ENCODE measurements around the gene NPAS1. TPM values are rescaled to one million over a fixed set of nuclear protein-coding genes. Genes with fewer than 3 reads are reported as not detected.

Gene NPAS1
- total RNA-seq, 2 experiments from 2014 or later: 1.1 to 2.1 TPM

- Histone ChIP-seq H3K27ac (ENCODE audit: low read depth in 1 of 2, low read length in 2 of 2) (no peak overlapping the region), H3K4me3 (ENCODE audit: low read length) (no peak overlapping the region), H3K4me1 (ENCODE audit: insufficient read depth, low read length) (peaks cover 39% of the 10 kb centered on the region), H3K9me3 (ENCODE audit: control insufficient read depth in 1 of 2, insufficient read depth in 1 of 2, low read length in 2 of 2) (peaks cover 0 to under 1% of the 10 kb centered on the region in 2 experiments), H3K36me3 (ENCODE audit: insufficient read depth, low read length) (no peaks in the 10 kb centered on the region), H3K27me3 (ENCODE audit: control insufficient read depth in 1 of 2, insufficient read depth in 2 of 2, low read length in 2 of 2) (peaks cover 56 to 65% of the 10 kb centered on the region in 2 experiments)
- no peak for ATAC-seq (ENCODE audit: poor library complexity)
- Mint-ChIP-seq H3K4me1 (ENCODE audit: low read depth) (peaks cover 10% of the 10 kb centered on the region), H3K27me3 (peaks cover 77% of the 10 kb centered on the region), H3K9me3 (no peaks in the 10 kb centered on the region), H3K36me3 (ENCODE audit: low read depth) (no peaks in the 10 kb centered on the region), H3K4me3 (no peak overlapping the region), H3K27ac (no peak overlapping the region)
- no peak for TF ChIP-seq CTCF (IDR thresholded peaks at IDR 0.05)
- ChIA-PET CTCF (interaction anchor here (0.8 to 1.3 kb wide), 2 partner anchors 9 to 10 kb away, joined by 4 to 7 read pairs; no protein-coding TSS in a partner anchor), POLR2A (interaction anchor here (1.2 to 2.0 kb wide), 3 partner anchors 10 to 20 kb away, joined by 3 to 5 read pairs (median 4); no protein-coding TSS in a partner anchor)
- intact Hi-C loops (cut with DNase I, micrococcal nuclease): no loop called here
- DNase-seq: no peak
Measured at GRCh38 chr19:47022541-47023447, 3.2 kb downstream of the NPAS1 start.

GRCh38 chr19:47023448-47023794 is 3.8 kb downstream of the NPAS1 start:
- DNase-seq (peak in 1 of 14 experiments; percentile 21), ATAC-seq (ENCODE audit: poor library complexity) (no peak)
- Histone ChIP-seq H3K27me3 (ENCODE audit: control insufficient read depth in 1 of 2, insufficient read depth in 2 of 2, low read length in 2 of 2) (peaks cover 61 to 71% of the 10 kb centered on the region in 2 experiments), H3K9me3 (ENCODE audit: control insufficient read depth in 1 of 2, insufficient read depth in 1 of 2, low read length in 2 of 2) (peaks cover 0 to 5% of the 10 kb centered on the region in 2 experiments), H3K4me3 (ENCODE audit: low read length) (no peak overlapping the region), H3K27ac (ENCODE audit: low read depth in 1 of 2, low read length in 2 of 2) (no peak overlapping the region), H3K36me3 (ENCODE audit: insufficient read depth, low read length) (no peaks in the 10 kb centered on the region), H3K4me1 (ENCODE audit: insufficient read depth, low read length) (peaks cover 39% of the 10 kb centered on the region)
- peaks cover 10% of the 10 kb centered on the region for H3K4me1 Mint-ChIP-seq (ENCODE audit: low read depth)
- H3K27me3 Mint-ChIP-seq: peaks cover 80% of the 10 kb centered on the region
- no peaks in the 10 kb centered on the region for H3K36me3 Mint-ChIP-seq (ENCODE audit: low read depth)
- CTCF ChIA-PET: interaction anchor here (0.8 kb wide), 1 partner anchor 10 kb away, joined by 4 read pairs; no protein-coding TSS in a partner anchor
- H3K4me3 Mint-ChIP-seq: no peak overlapping the region
- intact Hi-C loops (cut with DNase I, micrococcal nuclease): no loop called here
- TF ChIP-seq CTCF (IDR thresholded peaks at IDR 0.05): no peak
- POLR2A ChIA-PET: interaction anchor here (1.2 to 2.0 kb wide), 3 partner anchors 10 to 21 kb away, joined by 3 to 5 read pairs (median 4); no protein-coding TSS in a partner anchor
- no peak overlapping the region for H3K27ac Mint-ChIP-seq
- H3K9me3 Mint-ChIP-seq: no peaks in the 10 kb centered on the region

- ATAC-seq (ENCODE audit: poor library complexity) (no peak), DNase-seq (no peak)
- peaks cover 63 to 68% of the 10 kb centered on the region in 2 experiments for H3K27me3 ChIP-seq (ENCODE audit: control insufficient read depth in 1 of 2, insufficient read depth in 2 of 2, low read length in 2 of 2)
- Mint-ChIP-seq H3K36me3 (ENCODE audit: low read depth) (no peaks in the 10 kb centered on the region), H3K27me3 (peaks cover 79% of the 10 kb centered on the region), H3K9me3 (no peaks in the 10 kb centered on the region), H3K4me1 (ENCODE audit: low read depth) (peaks cover 5% of the 10 kb centered on the region), H3K4me3 (no peak overlapping the region), H3K27ac (no peak overlapping the region)
- no peak overlapping the region for H3K27ac ChIP-seq (ENCODE audit: low read depth in 1 of 2, low read length in 2 of 2)
- ChIA-PET CTCF (no interaction called here), POLR2A (interaction anchor here (1.6 kb wide), 1 partner anchor 22 kb away, joined by 4 read pairs; no protein-coding TSS in a partner anchor)
- peaks cover 35% of the 10 kb centered on the region for H3K4me1 ChIP-seq (ENCODE audit: insufficient read depth, low read length)
- no peak overlapping the region for H3K4me3 ChIP-seq (ENCODE audit: low read length)
- H3K36me3 ChIP-seq (ENCODE audit: insufficient read depth, low read length): no peaks in the 10 kb centered on the region
- intact Hi-C loops (cut with DNase I, micrococcal nuclease): no loop called here
- H3K9me3 ChIP-seq (ENCODE audit: control insufficient read depth in 1 of 2, insufficient read depth in 1 of 2, low read length in 2 of 2): peaks cover 0 to 5% of the 10 kb centered on the region in 2 experiments
- no peak for TF ChIP-seq CTCF (IDR thresholded peaks at IDR 0.05)
Measured at GRCh38 chr19:47024502-47024901, 4.9 kb downstream of the NPAS1 start.

All from CD4-positive, alpha-beta T cell (primary cell).